ENCODE results near the gene GPER1.
A peak's percentile ranks its signal among the peaks of the same experiment; 100 is the strongest.
"Not testable (repeated sequence)": the region's sequence is repeated elsewhere in the genome, so short reads cannot be mapped to it uniquely, and the experiment has no call there.

Gene GPER1

DNA sequence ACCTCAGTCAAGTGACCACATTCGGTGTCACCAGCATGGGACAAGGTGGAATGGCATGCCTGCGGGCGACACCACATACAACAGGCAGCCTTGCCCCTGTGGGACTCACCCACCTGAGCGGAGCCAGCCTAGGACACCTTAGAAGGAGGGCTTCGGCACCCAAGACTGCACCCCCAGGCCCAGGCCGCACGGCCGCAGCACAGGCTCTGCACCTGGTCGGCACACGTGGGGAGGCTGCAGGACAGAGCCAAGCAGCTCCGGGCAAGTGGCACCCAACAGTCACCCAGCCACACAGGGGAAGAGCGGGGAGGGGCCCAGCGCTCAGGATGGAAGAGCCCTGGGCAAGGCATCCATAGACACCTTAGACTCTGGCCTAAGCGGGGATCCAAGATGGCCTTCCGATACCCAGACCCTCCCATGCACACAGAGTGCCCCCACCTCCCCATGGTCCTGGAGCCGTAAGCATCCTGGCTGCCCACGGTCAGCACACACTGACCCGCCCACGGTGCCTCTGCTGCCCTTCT lies 16.1 kb upstream of the GPER1 start:
- DNase-seq, result no peak

DNA sequence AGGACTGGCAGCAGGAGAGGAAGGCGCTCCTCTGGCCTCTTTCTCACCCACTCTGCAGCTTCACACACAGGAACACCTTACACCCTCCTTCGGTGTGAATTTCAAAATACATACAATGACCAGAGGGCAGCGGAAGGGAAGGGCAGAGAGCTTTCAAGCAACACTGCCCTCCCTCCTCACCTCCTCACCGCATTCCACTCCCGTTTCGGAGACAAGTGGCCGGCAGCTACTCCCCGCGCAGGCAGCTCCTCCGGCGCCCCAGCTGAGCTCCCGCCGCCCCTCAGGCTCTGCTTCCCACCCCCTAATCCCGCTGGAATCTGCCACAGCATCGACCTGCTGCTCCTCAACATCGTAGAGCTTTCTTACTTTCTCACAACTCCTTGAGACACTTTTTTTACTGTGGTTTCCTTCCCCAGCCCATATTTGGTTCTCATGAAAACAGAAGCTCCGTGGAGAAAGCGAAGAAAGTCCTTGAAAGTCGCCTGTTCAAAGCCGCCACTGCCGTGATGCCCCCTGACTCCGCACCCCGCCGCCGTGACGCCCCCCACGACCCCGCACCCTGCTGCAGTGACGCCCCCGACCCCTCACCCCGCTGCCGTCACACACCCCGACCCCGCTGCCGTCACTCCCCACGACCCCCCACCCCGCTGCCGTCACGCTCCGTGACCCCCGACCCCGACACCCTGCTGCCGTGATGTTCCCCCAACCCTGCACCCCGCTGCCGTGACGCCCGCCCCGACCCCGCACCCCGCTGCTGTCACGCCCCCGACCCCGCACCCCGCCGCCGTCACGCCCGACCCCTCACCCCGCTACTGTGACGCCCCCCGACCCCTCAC lies 14.6 kb upstream of the GPER1 start:
- no peak for DNase-seq

DNA sequence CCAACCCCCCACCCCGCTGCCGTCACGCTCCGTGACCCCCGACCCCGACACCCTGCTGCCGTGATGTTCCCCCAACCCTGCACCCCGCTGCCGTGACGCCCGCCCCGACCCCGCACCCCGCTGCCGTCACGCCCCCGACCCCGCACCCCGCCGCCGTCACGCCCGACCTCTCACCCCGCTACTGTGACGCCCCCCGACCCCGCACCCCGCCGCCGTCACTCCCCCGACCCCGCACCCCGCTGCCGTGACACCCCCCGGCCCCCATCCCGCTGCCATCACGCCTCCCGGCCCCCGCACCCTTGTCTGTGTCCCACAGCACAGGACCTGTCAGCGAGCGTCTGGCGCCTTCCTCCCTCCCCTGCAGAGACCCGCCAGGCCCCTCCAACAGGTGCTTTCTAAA lies 13.9 kb upstream of the GPER1 start:
- not testable (repeated sequence) for DNase-seq

DNA sequence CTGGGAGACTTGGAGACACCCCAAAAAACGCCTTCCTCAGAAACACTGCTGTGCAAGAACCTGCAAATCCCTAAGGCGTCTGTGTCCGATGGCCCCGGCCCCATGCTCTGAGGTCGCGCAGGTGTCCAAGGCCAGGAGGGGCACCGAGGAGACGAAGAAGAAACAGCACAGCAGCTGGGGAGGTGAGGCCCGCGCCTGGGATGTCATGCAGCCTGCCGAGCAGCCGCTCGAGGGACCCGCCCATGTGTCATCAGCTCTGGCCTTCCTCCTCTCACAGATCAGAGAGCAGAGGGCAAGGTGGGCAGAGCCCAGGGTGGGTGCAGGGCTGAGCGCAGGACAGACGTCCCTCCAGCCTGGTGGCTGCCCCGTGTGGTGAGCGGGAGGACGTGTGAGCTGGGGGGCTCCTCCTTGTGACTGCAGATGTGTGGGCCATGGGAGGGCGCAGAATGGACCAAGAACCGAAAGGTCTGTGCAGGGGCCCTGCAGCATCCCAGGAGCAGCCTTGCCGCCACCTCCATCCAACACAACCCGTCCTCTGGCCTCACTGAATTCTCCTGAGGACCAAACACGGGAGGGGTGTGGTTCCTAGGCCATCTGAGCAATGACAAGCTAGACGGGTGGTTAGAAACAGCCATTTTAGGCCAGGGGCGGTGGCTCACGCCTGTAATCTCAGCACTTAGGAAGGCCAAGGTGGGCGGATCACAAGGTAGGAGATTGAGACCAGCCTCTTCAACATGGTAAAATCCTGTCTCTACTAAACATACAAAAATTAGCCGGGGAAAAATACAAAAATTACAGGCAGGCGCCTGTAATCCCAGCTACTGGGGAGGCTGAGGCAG lies 13.1 kb upstream of the GPER1 start:
- no peak for DNase-seq

DNA sequence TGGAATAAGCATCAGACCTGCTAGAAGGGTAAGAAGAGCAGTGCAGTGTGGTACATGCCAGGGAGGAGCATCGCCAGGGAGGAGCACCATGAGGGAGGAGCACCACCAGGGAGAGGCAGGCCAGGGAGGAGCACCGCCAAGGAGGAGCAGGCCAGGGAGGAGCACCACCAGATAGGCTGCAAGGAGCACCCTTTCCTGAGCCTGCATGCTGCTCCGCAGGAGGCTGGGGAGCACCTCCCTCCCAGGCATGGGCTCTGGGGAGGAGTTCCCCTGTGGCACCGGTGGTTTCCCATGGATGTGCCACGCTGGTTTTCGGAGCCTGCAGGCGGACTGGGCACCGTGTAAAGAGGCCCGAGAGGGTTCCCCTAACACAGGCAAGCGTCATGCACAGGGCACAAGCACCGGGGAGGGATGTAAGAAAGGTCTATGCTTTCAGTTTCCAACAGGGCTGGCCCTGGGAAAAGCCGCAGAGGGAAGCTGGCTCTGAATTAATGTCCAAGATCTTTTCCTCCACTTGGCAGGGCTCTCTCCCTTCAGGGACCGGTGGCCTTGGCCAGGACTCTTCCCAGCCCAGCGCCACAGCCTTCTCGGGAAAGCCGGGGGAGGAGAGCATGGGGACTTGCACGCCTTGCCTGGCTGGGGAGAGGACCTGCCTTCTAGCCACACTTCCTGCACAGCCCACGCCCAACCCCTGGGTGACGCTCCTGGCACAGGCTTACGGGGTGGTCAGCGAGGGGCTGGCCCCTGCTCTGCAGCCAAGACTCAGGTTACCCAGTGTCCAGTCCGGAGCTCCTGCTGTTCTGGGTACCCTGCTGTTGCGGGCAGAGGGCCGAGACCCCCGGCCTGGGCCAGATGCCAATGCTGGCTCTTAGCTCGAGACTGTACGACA lies 11.5 kb upstream of the GPER1 start:
- no peak for DNase-seq

DNA sequence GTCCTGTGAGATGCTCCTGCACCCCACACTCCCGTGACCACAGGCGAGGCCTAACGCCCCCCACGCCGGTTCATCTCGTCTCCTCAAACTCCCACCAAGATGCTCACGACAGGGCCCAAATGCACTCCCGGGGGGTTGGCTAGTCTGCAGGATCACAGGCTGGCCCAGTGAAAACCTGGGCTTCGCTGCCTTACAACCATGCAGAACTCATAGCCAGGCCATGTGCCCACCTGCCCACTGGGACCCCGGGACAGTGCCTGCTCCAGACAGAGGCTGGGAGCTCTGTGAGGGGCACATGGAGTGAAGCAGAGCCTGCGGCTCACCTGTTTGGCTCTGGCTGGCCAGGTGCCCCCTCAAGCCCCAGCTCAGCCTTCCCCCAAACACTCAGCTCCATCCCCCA lies 9.4 kb upstream of the GPER1 start:
- DNase-seq, result no peak

DNA sequence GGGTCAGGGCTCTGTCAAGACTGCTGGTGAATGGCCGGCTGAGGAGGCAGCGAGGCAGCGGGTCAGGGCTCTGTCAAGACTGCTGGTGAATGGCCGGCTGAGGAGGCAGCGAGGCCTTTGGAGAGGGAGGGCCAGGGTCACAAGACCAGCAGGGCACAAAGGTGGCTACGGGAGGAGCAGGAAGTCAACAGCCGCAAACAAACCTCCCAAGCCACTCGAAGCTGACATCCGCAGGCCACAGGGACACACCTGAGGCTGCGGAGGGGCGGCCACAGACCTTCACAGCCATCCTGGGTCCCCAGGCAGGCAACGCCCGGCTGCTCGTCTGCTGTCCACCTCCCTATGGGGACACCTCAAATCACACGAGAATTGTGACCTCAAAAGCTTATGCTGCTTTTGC lies 8.9 kb upstream of the GPER1 start:
- DNase-seq, result no peak

DNA sequence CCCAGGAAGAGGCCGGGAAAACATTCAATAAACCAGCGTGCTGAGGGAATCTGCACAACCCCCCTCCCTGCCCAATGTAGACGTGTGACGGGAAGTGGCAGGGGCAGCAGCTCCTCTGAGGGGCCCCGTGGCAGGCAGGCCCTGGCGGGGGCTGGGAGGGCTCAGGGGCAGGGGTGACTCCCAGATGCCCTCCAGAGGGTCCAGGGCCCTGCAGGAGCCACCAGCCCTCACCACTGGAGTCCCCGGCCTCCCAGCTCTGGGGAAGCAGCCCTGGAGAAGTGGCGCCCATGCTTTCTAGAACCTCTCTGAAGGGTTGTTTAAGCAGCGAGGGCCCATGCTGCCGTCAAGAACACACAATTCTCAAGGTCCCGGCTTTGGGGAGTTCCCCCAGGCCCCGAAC lies 8.4 kb upstream of the GPER1 start:
- DNase-seq, result no peak

DNA sequence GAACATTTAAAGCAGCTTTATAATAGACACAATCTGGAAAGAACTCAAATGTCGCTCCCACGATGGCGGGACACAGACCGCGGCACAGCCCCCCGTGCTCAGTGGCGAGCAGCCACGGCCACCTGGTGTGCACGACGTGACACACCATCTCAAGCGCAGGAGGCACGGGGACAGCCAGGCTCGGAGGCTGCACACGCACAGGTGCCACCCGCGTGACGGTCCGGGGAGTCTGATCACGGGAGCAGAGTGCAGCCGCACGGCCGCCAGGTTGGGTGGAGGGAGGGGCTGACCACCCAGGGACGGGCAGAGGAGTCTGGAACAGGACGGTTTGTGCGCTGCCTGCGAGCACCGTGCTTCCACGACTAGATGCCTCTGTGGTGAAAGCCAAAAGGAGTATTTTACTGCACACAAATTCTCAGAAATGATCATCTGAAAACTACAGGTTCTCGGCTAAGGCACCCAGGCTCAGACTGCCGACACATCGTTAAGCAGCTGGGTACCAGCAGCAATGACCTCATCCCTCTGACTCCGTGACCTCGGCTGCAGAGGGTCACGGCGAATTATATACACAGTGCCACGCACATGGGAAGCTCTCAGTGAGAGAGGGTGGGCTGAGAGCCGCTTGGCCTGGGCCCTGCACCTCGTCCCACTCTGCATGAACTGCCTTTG lies 7.5 kb upstream of the GPER1 start:
- DNase-seq, result no peak

DNA sequence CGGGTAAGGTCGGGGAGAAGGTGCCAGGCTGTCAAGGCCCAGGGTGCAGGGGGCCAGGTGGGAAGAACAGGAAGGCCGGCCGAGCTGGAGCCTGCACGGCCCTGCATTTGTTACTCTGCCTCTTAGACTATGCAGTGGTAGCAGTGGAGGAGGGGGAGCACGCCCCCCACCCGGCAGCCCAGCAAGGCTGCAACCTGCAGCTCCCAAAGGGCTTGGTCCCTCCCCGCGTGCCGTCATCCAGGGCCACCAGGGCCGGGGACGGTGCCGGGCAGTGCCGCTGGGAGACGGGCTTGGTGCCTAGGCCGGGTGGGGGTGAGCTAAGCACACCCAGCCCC lies 7.0 kb upstream of the GPER1 start:
- no peak for DNase-seq

DNA sequence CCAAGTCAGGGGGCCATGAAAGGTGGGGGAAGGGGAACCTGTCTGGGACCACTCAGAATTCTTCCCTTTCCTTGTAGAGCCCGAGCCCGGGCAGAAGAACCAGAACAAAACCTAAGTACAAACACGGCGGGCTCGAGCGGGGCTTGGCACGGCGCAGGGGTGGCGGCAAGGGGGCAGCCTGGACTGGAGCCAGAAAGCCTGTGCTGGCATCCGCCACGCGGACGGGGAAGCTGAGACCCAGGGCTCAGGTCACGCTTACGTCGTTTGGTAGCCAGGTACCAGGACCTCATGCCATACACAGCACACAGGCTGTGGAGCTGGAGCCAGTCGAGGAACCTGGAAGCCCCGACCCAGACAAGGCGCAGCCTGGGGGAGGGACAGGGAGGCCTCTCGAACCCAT lies 6.6 kb upstream of the GPER1 start:
- no peak for DNase-seq

DNA sequence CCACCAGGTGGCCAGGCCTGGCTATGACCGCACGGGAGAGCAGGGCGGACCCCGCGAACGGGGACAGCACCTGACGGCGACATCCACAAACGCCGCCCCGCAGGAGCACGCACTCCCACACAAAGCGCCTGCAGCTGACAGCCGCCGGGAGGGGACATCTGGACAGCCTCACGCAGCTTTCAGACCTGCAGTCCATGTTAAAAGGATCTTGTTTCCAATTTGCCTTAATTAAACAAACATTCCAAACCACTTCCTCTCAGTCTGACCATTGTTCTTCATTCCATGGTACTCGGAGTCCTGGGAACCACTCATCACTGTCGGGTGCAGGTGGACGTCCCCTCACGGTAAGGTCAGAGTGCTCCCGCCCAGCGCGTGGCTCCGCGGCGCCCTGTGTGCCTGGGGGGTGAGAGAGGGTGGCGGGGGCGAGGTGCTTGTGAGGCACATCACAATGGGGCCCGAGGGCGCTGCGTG lies 5.9 kb upstream of the GPER1 start:
- DNase-seq, result no peak

DNA sequence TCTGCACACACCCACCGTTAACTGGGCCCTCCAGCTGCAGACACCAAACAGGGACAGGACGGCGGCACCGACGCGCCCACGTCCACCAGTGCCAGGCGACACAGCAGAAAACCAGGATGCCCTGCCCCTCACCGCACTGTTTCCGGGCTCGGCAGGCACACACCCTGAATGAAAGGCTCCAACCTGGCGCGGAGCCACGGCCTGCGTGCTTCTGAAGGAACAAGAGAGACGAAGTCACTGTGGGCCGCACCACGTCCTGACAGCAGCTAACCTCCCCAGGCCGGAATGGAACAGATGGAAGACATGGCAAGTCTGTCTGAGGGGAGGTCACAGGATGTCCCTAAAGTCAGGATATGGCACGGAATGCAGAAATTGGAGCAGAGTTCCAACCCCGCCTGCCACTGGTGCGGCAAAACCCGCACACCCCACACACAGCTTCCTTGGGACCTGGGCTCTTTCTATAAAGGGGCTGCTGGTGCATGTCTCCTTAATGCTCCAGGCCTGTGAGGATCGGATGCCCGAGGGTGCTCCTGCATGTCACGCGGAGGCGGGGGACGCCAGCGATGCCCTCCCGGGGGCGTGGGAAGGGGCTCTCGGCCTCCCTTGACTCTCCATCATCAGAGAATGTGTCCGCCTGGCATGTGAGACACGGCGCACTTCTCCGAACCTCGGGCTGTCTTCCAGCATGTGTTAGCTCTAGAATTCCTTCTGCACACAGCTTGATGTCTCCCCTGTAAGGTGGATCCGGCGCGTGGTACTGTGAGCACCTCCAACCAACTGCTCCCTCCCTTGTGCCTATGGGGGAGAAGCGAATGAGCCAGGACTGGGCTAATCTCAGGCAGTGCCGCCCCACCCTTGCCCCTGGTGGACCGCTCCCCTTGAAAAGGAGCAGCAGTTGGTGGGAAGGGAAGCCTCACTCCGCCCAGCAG lies 3.9 kb upstream of the GPER1 start:
- DNase-seq, result no peak

DNA sequence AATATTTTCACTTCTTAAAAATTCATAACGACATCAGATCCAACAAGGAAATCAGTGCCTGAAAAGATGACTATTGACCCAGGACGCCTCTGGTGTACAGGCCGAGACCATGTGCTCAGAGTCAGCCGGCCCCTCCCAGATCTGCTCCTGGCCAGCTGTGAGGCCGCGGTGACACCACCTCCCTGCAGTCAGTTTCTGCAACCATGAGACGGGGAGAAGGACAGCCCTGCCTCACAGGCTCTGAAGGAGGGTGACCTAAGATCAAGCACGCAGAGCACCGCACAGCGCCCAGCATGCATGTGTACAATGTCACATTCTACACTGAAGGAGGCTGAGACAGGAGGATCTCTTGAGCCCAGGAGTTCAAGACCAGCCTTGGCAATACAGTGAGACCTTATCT lies 2.6 kb upstream of the GPER1 start:
- DNase-seq, result no peak

DNA sequence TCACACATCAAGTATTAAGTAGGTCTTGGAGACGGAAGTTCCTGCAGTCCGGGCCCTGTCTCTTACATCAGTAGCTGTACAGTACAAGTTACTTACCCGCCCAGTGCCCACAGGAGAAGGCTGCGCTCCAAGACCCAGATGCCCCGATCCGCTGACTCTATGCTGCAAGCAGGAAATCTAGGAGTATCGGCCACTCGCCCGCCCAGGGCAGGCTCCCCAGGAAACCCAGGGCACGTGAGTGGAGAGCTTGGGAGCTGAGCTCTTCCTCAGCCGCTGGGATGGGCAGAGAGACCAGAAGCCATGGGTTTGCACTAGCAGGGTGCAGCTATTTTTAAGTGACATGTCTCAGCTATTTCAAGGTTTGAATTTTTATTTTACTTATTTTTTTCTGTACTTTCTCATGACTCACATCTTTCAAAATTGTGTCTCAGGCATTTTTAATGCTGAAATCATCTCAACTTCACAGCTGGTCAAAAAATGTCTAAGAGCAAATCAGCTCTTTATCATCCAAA lies 1.9 kb upstream of the GPER1 start:
- DNase-seq, result no peak

DNA sequence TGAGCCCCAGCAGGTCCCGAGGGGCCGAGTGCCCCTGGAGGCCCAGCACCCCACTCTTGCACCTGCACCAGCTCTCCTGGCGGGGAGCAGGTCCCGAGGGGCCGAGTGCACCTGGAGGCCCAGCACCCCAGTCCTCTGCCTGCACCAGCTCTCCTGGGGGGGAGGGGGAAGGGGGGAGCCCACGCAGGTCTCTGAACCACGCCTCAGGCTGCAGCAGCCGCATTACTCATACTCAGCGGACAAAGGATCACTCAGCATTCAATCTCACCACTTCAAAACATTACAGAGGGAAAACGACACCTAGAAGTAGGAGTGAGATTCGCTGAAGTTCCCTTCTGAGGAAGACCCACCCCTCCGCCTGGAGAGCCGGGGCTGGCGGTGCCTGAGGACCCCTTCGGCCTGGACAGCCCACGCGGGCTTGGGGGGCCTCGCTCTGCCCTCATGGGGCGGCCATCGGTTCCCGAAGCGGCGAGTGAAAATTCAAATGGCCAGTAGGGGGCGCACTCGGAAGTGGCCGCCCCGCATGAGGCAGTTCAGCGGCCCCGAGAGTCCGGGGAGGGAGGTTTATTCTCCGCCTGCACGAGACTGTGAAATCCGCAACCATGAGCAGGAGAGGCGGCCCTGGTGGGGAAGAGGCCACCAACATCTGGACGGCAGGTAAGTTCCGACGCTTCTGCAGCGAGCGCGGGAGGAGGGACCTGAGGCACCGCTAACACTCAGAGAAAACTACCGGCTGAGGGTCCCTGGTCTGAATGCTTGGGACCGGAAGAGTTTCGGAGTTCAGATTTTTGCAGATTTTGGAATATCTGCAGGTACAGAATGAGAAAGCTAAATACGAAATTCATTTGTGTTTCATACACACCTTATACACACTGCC lies 1.1 kb upstream of the GPER1 start:
- DNase-seq, result peak; percentile 56 to 66

DNA sequence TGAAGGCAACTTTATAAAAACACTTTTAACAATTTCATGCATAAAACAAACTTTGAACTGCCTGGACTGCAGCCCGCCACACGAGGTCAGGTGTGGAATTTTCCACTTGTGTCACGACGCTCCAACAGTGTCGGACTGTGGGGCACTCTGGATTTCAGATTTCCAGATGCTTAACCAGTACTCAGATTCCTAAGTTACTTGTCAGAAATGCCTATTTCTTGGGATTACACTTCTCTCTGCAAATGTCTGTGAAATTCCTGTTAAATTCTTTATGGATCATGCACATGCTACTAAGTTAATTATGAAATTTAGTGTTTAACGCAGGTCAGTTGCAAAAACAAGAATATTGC lies 473 bp upstream of the GPER1 start:
- DNase-seq, result no peak

DNA sequence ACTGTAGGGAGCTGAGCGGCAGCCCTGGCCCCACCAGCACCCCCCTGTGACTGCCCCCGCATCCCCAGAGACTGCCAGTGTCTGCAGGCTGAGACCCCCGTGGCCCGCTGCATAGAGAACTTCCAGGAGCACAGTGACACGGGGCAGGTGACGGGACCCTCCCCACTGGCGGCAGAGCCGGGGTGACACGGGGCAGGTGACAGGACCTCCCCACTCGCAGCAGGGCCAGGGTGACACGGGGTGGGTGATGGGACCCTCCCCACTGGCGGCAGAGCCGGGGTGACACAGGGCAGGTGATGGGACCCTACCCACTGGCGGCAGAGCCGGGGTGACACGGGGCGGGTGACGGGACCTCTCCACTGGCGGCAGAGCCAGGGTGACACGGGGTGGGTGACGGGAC lies 2.3 kb downstream of the GPER1 start:
- no peak for DNase-seq

DNA sequence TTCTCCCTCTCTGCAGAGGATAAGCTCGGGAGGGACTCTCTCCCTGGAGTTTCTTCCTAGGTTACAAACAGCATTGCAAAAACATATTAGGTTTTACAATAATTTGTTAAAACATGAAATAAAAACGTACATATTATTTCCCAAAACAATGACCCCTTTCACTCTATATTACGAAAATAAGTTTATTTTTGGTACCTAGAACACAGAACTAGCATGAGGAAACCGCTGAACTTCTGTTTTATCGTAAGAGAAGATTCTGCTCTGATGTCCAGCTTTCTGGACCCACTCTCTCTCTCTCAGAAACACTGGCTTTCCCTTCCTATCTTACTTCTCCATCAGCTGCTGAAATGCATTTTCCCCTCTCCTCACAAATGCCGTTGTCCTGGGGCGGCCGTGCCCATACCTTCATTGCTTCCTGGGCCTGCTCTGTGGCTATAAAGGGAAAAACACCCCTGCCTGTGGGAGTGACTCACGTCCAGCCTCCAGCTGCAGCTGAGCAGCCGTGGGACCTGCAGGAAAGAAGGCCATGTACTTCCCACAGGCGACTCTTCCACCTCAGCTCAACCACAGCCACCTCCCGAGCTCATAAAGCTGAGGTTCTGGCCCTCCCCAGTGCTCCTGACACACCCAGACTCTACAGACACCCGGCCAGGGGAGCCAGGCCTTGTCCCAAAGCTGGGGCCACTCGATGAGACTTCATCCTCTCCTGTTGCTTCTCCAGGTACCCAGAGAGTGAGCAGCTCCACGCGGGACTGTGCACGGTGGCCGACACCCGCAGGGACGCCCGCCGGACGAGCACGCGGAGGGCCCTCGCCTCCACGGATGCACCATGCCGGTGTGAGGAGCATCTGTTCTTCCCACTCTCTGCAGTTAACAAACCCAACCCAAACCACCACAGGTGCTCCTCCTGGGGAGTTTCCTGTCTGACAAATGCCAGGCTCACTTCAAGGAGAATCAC lies 3.1 kb downstream of the GPER1 start:
- DNase-seq, result no peak

Data from activated CD4-positive, alpha-beta T cell treated with anti-CD3 and anti-CD28 coated beads for 4 hours (primary cell).